Peyer's patch (tissue), 4 donors: Measurements from ENCODE around the gene ARF4. TPM values are rescaled to one million over a fixed set of nuclear protein-coding genes. Genes with fewer than 3 reads are reported as not detected.

Source experiments
- DNase-seq, 3 donors: peaks; one replicate each; pipeline ENCODE4 v3.0.0-alpha.2; 2017 to 2019
- H3K27ac ChIP-seq, 4 donors: fragments of 200-600 bp; sonication (generic); one replicate each; pipeline ENCODE4 v1.5.1; 2016 to 2019
- H3K27me3 ChIP-seq, 2 donors: fragments of 200-600 bp; sonication (generic); one replicate each; pipeline ENCODE4 v1.5.1; 2019
- H3K36me3 ChIP-seq, 3 donors: fragments of 200-600 bp; sonication (generic); one replicate each; pipeline ENCODE4 v1.5.1; 2016 to 2019
- H3K4me1 ChIP-seq, 4 donors: fragments of 200-600 bp; sonication (generic); one replicate each; pipeline ENCODE4 v1.5.1; 2016 to 2019
- H3K4me3 ChIP-seq, 4 donors: fragments of 200-600 bp; sonication (generic); 1 replicate in 3 of 4; 2 replicates in 1 of 4; pipeline ENCODE4 v1.5.1; 2016 to 2019; ENCODE audit warnings: mild to moderate bottlenecking in 1 of 4
- H3K9me3 ChIP-seq, 4 donors: fragments of 200-600 bp; sonication (generic); one replicate each; pipeline ENCODE4 v1.5.1; 2016 to 2019; ENCODE audit warnings: mild to moderate bottlenecking in 1 of 4
- CTCF ChIP-seq, 6 experiments: fragments of 450-650 bp in 4 of 6; fragments of 200-600 bp in 2 of 6; sonication (generic) in 1 of 6; IDR thresholded peaks; one replicate each; pipeline ENCODE4 v1.5.1; 2017 to 2019; ENCODE audit warnings: antibody characterized with exemption in 6 of 6, mild to moderate bottlenecking in 3 of 6, moderate library complexity in 1 of 6
- POLR2A ChIP-seq, 2 donors: fragments of 450-650 bp; IDR thresholded peaks; one replicate each; pipeline ENCODE4 v1.5.1; 2017; ENCODE audit warnings: antibody characterized with exemption in 2 of 2, mild to moderate bottlenecking in 2 of 2, moderate library complexity in 2 of 2
- total RNA-seq, 4 donors: library from RNA; depleted of rRNA; stranded (reverse); fragments of >200 nt; gene quantifications; one replicate each; pipeline ENCODE4 v1.1.0, GENCODE V29; 2016

The ARF4 gene
- total RNA-seq, 4 donors from 2014 or later = 35.4 to 128 (median 82.9) TPM

DNA sequence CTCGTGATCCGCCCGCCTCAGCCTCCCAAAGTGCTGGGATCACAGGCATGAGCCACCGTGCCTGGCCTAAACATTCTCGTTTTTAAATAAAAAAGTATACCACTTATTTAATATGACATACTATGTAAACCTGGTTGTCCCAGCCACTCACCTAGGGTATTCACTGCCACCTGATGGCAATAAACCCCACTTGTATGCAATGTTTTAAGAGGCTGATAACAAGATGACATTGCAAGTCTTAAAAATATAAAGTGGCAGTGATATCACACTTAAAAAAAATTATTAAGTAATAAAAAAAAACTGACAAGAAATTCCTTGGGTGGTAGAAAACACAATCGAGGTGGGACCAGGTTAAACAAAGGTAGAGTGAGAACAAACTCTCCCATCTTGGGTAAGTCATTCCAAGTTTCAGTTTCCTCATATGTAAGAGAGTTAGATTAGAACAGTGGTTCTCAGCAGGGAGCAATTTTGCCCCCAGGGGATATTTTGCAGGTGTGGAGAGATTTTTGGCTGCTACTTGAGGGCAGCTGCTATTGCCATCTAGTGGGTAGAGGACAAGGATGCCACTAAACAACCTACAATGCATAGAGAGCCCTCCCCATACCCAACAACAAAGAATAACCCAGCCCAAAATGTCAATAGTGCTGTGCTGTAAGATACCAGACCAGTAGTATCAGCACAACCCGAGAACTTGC is 14.5 kb downstream of the ARF4 start:
- Histone ChIP-seq H3K36me3 (peaks cover 0 to 39% (median 0%) of the 10 kb centered on the region in 3 donors), H3K4me1 (peaks cover 0 to 11% (median 0%) of the 10 kb centered on the region in 4 donors), H3K9me3 (no peaks in the 10 kb centered on the region), H3K4me3 (no peak overlapping the region), H3K27ac (peak overlapping the region in 1 of 4 donors; percentile 23), H3K27me3 (no peaks in the 10 kb centered on the region)
- no peak for DNase-seq
- TF ChIP-seq POLR2A (IDR thresholded peaks at IDR 0.05) (no peak), CTCF (IDR thresholded peaks at IDR 0.05) (peak in 3 of 6 experiments; percentile 9 to 25 (median 20))

DNA sequence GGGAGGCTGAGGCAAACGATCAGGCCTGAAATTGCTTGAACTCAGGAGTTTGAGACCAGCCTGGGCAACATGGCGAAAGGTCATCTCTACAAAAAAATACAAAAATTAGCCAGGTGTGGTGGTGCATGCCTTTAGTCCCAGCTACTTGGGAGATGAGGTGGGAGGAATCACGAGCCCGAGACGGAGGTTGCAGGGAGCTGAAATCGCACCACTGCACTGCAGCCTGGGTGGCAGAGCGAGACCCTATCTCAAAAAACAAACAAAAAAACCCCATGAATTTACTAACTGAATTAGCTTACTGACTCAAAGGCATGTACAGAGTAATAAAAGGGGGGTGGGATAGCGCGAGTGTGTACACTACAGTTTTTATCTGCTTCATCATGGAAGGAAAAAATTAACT is 19.3 kb downstream of the ARF4 start:
- H3K4me1 ChIP-seq = peaks cover 0 to 8% (median 0%) of the 10 kb centered on the region in 4 donors
- no peak overlapping the region for H3K27ac ChIP-seq
- no peak for DNase-seq
- TF ChIP-seq POLR2A (IDR thresholded peaks at IDR 0.05) = no peak
- no peak for TF ChIP-seq CTCF (IDR thresholded peaks at IDR 0.05)
- peaks cover 0 to 76% (median 0%) of the 10 kb centered on the region in 3 donors for H3K36me3 ChIP-seq
- no peaks in the 10 kb centered on the region for H3K9me3 ChIP-seq
- H3K4me3 ChIP-seq = no peak overlapping the region
- no peaks in the 10 kb centered on the region for H3K27me3 ChIP-seq

GRCh38 chr3:57575966-57576626 is 21.0 kb downstream of the ARF4 start:
- no peak overlapping the region for H3K4me3 ChIP-seq
- no peak overlapping the region for H3K27ac ChIP-seq
- H3K36me3 ChIP-seq = peaks cover 0 to 76% (median 4%) of the 10 kb centered on the region in 3 donors
- H3K4me1 ChIP-seq = peaks cover 0 to 8% (median 0%) of the 10 kb centered on the region in 4 donors
- no peaks in the 10 kb centered on the region for H3K27me3 ChIP-seq
- TF ChIP-seq POLR2A (IDR thresholded peaks at IDR 0.05) = no peak
- no peak for TF ChIP-seq CTCF (IDR thresholded peaks at IDR 0.05)
- no peaks in the 10 kb centered on the region for H3K9me3 ChIP-seq
- no peak for DNase-seq

DNA sequence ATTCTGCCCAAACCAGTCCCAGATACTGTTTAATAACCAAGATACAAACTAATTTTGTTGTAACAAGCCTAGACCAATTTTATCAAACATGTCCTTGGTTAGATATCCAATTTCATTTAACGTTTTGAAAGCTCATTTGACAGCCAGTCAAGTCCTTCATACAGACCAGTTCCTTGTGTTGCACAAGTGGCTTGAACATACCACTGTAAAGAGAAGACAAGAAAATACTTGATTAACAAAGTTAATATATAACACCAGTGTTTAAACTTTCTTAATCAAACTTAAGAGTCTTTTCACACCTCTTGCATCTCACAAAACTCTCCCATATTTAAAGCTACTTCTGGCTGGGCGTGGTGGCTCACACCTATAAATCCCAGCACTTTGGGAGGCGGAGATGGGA is 25.0 kb downstream of the ARF4 start:
- no peak for DNase-seq
- no peak overlapping the region for H3K27ac ChIP-seq
- TF ChIP-seq CTCF (IDR thresholded peaks at IDR 0.05) (no peak), POLR2A (IDR thresholded peaks at IDR 0.05) (no peak)
- no peak overlapping the region for H3K4me3 ChIP-seq
- peaks cover 0 to 68% (median 4%) of the 10 kb centered on the region in 3 donors for H3K36me3 ChIP-seq
- H3K4me1 ChIP-seq = peaks cover 0 to 6% (median 0%) of the 10 kb centered on the region in 4 donors
- no peaks in the 10 kb centered on the region for H3K9me3 ChIP-seq
- no peaks in the 10 kb centered on the region for H3K27me3 ChIP-seq

DNA sequence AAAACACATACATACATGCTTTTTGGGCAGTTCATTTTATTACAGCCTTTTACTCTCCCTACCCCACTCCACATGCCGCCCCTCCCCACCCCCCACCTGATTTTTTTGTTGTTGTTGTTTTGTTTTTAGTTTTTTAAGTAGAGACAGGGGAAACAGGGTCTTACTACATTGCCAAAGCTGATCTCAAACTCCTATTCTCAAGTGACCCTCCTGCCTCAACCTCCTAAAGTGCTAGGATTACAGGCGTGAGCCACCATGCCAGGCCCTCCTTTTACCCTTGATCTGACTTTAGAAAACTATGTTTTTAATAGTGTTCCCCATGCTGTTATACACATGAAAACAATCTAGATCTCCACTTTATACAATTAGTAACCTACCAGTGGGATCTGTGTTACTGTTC is 26.3 kb downstream of the ARF4 start:
- Histone ChIP-seq H3K36me3 (peaks cover 0 to 73% (median 4%) of the 10 kb centered on the region in 3 donors), H3K4me1 (no peaks in the 10 kb centered on the region), H3K27me3 (no peaks in the 10 kb centered on the region), H3K27ac (no peak overlapping the region), H3K9me3 (no peaks in the 10 kb centered on the region), H3K4me3 (no peak overlapping the region)
- no peak for DNase-seq
- no peak for TF ChIP-seq POLR2A (IDR thresholded peaks at IDR 0.05)
- TF ChIP-seq CTCF (IDR thresholded peaks at IDR 0.05) = no peak
